WI38 (cell line): ENCODE results near the gene NOP53.
A peak's percentile ranks its signal among the peaks of the same experiment; 100 is the strongest.

ENCODE experiments used
- H3K4me3 ChIP-seq: 2 replicates; pipeline ENCODE4 v1.5.1; 2011; ENCODE audit warnings: low read depth, mild to moderate bottlenecking, control low read depth, low read length
- TF ChIP-seq, protein P1 (sequence below): IDR thresholded peaks from 2 replicates; pipeline ENCODE4 v1.5.1; 2012; ENCODE audit warnings: low read depth, mild to moderate bottlenecking, control low read depth, low read length

Gene NOP53

DNA sequence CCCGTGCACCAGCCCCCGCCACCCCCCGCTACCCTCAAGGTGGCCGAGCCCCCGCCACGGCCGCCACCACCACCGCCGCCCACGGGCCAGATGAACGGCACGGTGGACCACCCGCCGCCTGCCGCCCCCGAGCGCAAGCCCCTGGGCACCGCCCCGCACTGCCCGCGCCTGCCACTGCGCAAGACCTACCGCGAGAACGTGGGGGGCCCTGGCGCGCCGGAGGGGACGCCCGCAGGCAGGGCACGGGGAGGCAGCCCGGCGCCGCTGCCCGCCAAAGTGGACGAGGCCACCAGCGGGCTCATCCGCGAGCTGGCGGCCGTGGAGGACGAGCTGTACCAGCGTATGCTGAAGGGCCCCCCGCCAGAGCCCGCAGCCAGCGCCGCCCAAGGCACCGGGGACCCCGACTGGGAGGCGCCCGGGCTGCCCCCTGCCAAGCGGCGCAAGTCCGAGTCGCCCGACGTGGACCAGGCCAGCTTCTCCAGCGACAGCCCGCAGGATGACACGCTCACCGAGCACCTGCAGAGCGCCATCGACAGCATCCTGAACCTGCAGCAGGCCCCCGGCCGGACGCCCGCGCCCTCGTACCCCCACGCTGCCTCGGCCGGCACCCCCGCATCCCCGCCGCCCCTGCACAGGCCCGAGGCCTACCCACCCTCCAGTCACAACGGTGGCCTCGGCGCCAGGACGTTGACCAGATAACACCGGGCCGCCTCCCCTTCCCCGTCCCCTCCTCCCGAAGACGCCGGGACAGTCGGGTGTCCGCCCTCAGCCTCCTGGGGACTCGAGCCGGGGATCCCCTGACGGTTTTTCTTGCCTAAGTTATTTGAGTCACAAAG, 43.4 kb upstream of the NOP53 start:
- TF ChIP-seq, protein P1, sequence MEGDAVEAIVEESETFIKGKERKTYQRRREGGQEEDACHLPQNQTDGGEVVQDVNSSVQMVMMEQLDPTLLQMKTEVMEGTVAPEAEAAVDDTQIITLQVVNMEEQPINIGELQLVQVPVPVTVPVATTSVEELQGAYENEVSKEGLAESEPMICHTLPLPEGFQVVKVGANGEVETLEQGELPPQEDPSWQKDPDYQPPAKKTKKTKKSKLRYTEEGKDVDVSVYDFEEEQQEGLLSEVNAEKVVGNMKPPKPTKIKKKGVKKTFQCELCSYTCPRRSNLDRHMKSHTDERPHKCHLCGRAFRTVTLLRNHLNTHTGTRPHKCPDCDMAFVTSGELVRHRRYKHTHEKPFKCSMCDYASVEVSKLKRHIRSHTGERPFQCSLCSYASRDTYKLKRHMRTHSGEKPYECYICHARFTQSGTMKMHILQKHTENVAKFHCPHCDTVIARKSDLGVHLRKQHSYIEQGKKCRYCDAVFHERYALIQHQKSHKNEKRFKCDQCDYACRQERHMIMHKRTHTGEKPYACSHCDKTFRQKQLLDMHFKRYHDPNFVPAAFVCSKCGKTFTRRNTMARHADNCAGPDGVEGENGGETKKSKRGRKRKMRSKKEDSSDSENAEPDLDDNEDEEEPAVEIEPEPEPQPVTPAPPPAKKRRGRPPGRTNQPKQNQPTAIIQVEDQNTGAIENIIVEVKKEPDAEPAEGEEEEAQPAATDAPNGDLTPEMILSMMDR: no peak
- H3K4me3 ChIP-seq: no peak overlapping the region

DNA sequence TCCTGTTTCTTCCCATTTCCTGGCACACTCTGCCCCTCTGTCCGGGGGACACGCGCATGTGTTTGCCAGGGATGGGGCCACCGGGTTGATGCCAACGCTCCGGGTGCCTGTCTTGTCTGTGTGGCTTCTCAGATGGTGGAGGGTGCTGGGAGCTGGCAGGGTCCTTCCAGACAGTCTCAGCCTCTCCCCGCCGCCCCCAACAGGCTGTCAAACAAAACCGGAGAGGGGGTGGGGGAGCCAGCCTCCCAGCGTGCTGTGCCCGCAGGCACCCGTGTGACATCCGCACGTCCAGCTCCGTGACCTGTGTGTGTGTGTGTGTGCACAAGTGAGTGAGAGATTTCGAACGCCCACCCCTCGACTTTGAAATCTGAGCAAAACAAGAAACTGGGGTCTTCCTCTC, 42.7 kb upstream of the NOP53 start:
- TF ChIP-seq, protein P1: no peak
- no peak overlapping the region for H3K4me3 ChIP-seq

DNA sequence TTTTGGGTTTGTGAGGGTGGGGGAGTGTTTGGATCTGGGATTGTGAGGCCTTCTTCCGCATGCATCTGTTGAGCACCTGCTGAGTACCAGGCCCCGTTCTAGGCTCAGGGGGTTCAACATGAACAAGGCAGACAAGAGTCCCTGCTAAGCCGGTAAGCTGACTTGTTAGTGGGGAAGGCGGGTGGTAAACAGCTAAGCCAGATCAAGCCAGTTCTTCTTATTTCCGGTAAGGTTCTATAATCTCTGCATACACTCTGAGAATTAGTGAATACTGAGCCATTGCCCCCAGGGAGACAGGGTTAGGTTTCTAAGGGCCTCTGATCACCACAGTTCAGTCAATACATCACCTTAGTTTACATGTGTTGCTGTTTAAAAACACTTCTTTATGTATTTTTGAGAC, 42.0 kb upstream of the NOP53 start:
- no peak overlapping the region for H3K4me3 ChIP-seq
- TF ChIP-seq, protein P1: no peak

DNA sequence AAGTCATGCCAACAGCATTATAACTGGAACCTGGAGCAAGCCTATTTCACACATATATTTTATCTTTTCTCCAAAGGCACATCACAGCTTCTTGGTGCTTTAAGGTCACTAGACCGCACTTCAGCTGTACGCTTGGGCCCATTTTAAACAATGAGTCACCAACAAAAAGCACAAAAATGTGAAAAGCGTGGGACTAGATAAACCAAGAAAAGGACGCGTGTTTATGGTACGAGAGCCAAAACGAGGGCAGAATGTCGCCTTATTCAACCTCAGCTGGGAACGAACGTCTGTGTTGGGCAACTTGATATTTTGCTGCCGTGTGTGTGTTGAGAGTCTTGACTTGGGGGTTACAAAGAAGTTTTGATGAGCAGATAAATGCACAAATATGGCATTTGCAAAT, 41.3 kb upstream of the NOP53 start:
- H3K4me3 ChIP-seq: no peak overlapping the region
- TF ChIP-seq, protein P1: no peak

DNA sequence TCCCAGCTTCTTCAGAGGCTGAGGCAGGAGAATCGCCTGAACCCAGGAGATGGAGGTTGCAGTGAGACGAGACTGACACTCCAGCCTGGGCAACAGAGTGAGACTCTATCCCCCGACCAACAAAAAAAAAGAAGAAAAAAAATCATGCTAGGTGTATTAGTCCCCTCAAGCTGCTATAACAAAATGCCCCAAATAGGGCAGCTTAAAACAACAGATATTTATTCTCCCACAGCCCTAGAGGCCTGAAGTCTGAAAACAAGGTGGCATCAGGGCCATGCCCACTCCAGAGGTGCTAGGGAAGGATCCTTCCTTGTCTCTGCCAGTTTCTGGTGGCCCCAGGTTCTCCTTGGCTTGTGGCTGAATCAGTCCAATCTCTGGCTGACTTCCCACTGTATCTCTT, 40.7 kb upstream of the NOP53 start:
- TF ChIP-seq, protein P1: no peak
- H3K4me3 ChIP-seq: no peak overlapping the region

DNA sequence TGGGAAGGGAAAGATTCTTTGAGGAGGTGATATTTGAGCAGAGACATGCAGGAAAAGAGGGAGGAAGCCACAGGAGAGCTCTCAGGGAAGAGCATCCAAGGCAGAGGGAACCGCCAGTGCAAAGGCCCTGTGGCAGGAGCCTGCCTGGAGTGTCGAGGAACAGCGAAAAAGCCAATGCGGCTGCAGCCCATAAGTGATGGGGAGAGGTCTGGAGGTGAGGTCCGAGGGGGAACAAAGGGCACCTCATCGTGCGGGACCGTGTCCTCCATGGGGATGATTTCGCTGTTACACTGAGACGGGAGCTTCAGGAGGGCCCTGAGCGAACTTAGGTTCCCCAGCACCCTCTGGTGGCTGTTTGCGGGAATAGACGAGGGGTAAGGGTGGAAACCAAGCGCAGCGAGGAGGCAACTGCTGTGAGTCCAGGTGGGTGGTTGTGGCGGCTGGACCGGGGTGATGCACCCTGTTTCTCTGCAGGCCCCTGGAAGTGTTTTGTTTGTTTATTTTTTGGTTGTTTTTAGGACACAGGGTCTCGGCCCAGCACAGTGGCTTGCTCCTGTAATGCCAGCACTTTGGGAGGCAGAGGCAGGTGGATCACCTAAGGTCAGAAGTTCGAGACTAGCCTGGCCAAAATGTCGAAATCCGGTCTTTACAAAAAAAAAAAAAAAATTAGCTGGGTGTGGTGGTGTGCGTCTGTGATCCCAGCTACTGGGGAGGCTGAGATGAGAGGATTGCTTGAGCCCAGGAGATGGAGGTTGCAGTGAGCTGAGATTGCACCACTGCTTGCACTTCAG, 38.0 kb upstream of the NOP53 start:
- no peak overlapping the region for H3K4me3 ChIP-seq
- TF ChIP-seq, protein P1: peak; percentile 89
